Erythroblast (primary cell): ENCODE results near the gene PPFIA2.

Experiments used
- GATA1 ChIP-seq: IDR thresholded peaks from 2 replicates; pipeline ENCODE4 v1.6.1; 2011; ENCODE audit warnings: low read depth, mild to moderate bottlenecking, control low read depth, low read length, moderate library complexity
- POLR2A ChIP-seq: IDR thresholded peaks from 2 replicates; pipeline ENCODE4 v1.6.1; 2011; ENCODE audit warnings: mild to moderate bottlenecking, low read length

GRCh38 chr12:81626406-81626805 lies 132.7 kb downstream of the PPFIA2 start:
- TF ChIP-seq POLR2A: no peak
- TF ChIP-seq GATA1: no peak
